ENCODE data around the gene ZFP36L1. TPM values are rescaled to one million over a fixed set of nuclear protein-coding genes. Genes with fewer than 3 reads are reported as not detected.

The ZFP36L1 gene
- total and polyA plus RNA-seq, 2 of the 13 experiments (the other 11 are each of a cell fraction or from before 2014, with no cell fraction given) = 7.4 to 10.2 TPM

DNA sequence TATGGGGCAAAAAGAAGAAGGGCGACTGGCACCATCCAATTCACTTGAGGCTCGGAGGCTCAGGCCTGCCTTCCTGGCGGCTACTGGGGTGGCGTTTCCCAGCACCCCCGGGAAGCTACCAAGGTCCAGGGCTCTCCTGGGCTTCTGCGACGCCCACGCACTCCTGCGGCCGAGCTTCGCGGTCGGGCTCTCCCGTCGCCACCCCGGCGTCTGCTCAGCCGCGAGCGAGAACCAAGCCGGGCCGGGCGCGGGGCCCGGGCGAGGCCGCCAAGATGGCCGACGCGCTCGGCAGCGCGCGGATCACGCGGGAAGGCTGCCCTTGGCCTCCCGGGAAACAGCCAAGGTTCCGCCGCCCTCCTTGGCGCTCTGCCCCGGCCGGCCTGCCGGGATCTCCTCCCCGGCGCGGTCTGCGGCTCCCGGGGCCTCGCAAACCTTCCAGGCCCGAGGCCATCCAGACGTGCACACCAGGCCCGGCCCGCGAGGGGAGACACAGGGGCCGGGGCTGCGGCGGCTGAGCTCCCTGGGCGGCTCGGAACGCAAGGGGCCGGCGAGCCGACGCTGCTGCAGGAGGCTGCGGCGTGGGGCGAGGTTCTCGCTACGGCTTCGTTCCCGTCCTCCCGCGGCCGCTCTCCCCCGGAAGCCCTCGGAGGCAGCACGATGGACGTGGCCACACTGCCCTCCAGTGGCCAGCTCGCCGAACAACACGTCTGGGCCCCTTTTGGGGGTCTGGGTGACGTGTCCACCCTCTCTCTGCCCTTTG lies 23.5 kb upstream of the ZFP36L1 start (continued):
- TF ChIP-seq RBM39 (IDR thresholded peaks at IDR 0.05; ENCODE audit: low read depth, low read length, poor library complexity, severe bottlenecking) (peak; percentile 94), JUND (CRISPR knock-in tag; IDR thresholded peaks at IDR 0.05) (0 out of 2 replicates have a peak, but pooled peaks have one; percentile 27), NCOA1 (CRISPR knock-in tag; IDR thresholded peaks at IDR 0.05) (no peak), ZNF224 (CRISPR knock-in tag; IDR thresholded peaks at IDR 0.05) (no peak), PHF21A (CRISPR knock-in tag; IDR thresholded peaks at IDR 0.05) (no peak), AKAP8 (CRISPR knock-in tag; IDR thresholded peaks at IDR 0.05) (no peak), ZNF607 (CRISPR knock-in tag; IDR thresholded peaks at IDR 0.05; ENCODE audit: borderline replicate concordance) (no peak; the same call in 1 of the 2 replicates), ZNF7 (CRISPR knock-in tag; IDR thresholded peaks at IDR 0.05) (no peak), RORA (CRISPR knock-in tag; IDR thresholded peaks at IDR 0.05) (no peak), ZNF232 (CRISPR knock-in tag; IDR thresholded peaks at IDR 0.05; ENCODE audit: borderline replicate concordance) (peak; percentile 63; the same call in 1 of the 2 replicates), CENPT (CRISPR knock-in tag; IDR thresholded peaks at IDR 0.05; ENCODE audit: low read depth) (no peak), CBX5 (CRISPR knock-in tag; IDR thresholded peaks at IDR 0.05; ENCODE audit: borderline replicate concordance) (peak; percentile 29; the same call in 1 of the 2 replicates), SMC3 (IDR thresholded peaks at IDR 0.05; ENCODE audit: low read length) (peak; percentile 58; the same call in 1 of the 2 replicates), MYNN (CRISPR knock-in tag; IDR thresholded peaks at IDR 0.05; ENCODE audit: low read depth) (no peak), ZNF780A (CRISPR knock-in tag; IDR thresholded peaks at IDR 0.05) (no peak), ZIK1 (CRISPR knock-in tag; IDR thresholded peaks at IDR 0.05; ENCODE audit: borderline replicate concordance, low read depth) (peak; percentile 80; the same call in 1 of the 2 replicates), TBX2 (CRISPR knock-in tag; IDR thresholded peaks at IDR 0.05; ENCODE audit: borderline replicate concordance) (no peak; the same call in 1 of the 2 replicates)
- TF ChIP-seq, protein P1, sequence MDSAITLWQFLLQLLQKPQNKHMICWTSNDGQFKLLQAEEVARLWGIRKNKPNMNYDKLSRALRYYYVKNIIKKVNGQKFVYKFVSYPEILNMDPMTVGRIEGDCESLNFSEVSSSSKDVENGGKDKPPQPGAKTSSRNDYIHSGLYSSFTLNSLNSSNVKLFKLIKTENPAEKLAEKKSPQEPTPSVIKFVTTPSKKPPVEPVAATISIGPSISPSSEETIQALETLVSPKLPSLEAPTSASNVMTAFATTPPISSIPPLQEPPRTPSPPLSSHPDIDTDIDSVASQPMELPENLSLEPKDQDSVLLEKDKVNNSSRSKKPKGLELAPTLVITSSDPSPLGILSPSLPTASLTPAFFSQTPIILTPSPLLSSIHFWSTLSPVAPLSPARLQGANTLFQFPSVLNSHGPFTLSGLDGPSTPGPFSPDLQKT (CRISPR knock-in tag; IDR thresholded peaks at IDR 0.05; ENCODE audit: borderline replicate concordance) = no peak
- TF ChIP-seq, protein P2, sequence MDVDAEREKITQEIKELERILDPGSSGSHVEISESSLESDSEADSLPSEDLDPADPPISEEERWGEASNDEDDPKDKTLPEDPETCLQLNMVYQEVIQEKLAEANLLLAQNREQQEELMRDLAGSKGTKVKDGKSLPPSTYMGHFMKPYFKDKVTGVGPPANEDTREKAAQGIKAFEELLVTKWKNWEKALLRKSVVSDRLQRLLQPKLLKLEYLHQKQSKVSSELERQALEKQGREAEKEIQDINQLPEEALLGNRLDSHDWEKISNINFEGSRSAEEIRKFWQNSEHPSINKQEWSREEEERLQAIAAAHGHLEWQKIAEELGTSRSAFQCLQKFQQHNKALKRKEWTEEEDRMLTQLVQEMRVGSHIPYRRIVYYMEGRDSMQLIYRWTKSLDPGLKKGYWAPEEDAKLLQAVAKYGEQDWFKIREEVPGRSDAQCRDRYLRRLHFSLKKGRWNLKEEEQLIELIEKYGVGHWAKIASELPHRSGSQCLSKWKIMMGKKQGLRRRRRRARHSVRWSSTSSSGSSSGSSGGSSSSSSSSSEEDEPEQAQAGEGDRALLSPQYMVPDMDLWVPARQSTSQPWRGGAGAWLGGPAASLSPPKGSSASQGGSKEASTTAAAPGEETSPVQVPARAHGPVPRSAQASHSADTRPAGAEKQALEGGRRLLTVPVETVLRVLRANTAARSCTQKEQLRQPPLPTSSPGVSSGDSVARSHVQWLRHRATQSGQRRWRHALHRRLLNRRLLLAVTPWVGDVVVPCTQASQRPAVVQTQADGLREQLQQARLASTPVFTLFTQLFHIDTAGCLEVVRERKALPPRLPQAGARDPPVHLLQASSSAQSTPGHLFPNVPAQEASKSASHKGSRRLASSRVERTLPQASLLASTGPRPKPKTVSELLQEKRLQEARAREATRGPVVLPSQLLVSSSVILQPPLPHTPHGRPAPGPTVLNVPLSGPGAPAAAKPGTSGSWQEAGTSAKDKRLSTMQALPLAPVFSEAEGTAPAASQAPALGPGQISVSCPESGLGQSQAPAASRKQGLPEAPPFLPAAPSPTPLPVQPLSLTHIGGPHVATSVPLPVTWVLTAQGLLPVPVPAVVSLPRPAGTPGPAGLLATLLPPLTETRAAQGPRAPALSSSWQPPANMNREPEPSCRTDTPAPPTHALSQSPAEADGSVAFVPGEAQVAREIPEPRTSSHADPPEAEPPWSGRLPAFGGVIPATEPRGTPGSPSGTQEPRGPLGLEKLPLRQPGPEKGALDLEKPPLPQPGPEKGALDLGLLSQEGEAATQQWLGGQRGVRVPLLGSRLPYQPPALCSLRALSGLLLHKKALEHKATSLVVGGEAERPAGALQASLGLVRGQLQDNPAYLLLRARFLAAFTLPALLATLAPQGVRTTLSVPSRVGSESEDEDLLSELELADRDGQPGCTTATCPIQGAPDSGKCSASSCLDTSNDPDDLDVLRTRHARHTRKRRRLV (CRISPR knock-in tag; IDR thresholded peaks at IDR 0.05) = no peak
- TF ChIP-seq, protein P3, sequence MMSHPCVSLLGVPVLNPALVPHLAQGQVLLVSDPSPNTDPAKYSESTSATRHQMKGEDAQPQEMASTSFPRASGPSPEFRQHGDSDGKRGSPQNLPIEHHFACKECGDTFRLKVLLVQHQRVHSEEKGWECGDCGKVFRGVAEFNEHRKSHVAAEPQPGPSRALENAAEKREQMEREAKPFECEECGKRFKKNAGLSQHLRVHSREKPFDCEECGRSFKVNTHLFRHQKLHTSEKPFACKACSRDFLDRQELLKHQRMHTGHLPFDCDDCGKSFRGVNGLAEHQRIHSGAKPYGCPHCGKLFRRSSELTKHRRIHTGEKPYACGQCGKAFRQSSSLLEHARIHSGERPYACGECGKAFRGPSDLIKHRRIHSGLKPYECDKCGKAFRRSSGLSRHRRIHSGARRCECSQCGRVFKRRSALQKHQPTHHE (CRISPR knock-in tag; IDR thresholded peaks at IDR 0.05; ENCODE audit: borderline replicate concordance) = no peak

Measured in HepG2 (cell line).